DND-41 (cell line): Measurements from ENCODE around the gene AGPAT1.

Experiments used
- EZH2 ChIP-seq: IDR thresholded peaks from 3 replicates; pipeline ENCODE4 v1.6.1; 2012; ENCODE audit warnings: borderline replicate concordance, low read depth, mild to moderate bottlenecking, moderate library complexity, low read length, inconsistent platforms; ENCODE audit not compliant: severe bottlenecking
- TF ChIP-seq, protein P1 (sequence below): IDR thresholded peaks from 2 replicates; pipeline ENCODE4 v1.5.1; 2012; ENCODE audit warnings: borderline replicate concordance, low read length, moderate library complexity, mild to moderate bottlenecking; ENCODE audit not compliant: poor library complexity, severe bottlenecking; ENCODE audit errors: extremely low read depth

DNA sequence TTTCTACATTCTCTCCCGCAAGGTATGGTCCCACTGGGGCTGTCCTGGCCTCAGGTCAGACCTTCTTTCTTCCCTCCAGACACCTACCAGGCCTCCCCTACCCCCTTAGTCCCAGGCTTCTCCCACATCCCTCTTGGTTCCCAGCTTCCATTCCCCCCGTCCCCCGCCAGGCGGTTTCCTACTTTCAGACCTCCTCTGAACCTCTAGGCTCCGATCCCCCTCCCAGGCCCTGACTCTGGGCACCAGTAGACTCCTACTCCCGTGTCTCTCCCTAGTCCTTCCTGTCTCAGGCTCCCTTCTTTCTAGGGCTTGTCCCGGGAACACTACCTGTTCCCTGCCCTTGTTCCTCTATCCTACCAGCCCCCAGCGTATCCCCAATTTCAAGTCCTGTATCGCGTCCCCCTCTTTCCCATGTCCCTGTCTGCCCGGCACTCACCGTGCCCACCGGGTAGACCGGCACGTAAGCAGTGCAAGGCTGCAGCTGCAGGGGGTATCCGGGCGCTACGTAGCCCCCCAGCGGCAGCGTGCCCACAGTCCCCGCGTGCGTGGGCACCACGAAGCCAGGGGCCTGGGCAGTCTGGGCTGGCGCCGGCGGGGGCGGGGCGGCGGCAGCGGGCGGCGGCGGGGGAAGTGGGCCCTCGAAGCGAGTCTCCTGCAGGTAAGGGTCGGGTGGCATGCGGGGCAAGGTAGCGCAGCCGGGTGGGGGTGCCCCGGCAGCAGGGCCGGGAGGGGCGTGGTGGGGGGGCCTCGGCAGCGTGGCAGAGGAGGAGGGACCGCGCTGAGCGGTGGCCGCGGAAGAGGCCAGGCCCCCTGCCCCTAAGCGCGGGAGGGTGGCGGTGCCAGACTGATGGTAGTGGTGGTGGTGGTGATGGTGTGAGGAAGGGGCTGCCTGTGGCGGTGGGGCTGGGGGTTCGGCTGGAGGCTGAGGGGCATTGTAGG is 25.7 kb downstream of the AGPAT1 start:
- TF ChIP-seq, protein P1, sequence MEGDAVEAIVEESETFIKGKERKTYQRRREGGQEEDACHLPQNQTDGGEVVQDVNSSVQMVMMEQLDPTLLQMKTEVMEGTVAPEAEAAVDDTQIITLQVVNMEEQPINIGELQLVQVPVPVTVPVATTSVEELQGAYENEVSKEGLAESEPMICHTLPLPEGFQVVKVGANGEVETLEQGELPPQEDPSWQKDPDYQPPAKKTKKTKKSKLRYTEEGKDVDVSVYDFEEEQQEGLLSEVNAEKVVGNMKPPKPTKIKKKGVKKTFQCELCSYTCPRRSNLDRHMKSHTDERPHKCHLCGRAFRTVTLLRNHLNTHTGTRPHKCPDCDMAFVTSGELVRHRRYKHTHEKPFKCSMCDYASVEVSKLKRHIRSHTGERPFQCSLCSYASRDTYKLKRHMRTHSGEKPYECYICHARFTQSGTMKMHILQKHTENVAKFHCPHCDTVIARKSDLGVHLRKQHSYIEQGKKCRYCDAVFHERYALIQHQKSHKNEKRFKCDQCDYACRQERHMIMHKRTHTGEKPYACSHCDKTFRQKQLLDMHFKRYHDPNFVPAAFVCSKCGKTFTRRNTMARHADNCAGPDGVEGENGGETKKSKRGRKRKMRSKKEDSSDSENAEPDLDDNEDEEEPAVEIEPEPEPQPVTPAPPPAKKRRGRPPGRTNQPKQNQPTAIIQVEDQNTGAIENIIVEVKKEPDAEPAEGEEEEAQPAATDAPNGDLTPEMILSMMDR = no peak
- TF ChIP-seq EZH2 = no peak
